Activated naive CD8-positive, alpha-beta T cell treated with anti-CD3 and anti-CD28 coated beads for 36 hours (primary cell): ENCODE measurements around the gene TRPC1. TPM values are rescaled to one million over a fixed set of nuclear protein-coding genes. Genes with fewer than 3 reads are reported as not detected.
"Not testable (repeated sequence)": the region's sequence is repeated elsewhere in the genome, so short reads cannot be mapped to it uniquely, and the experiment has no call there.

Source experiments
- DNase-seq: peaks from one replicate; pipeline ENCODE4 v3.0.0; 2021
- H3K27ac Mint-ChIP-seq: one replicate; pipeline ENCODE4 v1.8.0; 2022; ENCODE audit warnings: mild to moderate bottlenecking, moderate library complexity, mixed read lengths
- H3K27me3 Mint-ChIP-seq: one replicate; pipeline ENCODE4 v1.8.0; 2022; ENCODE audit warnings: mild to moderate bottlenecking, mixed read lengths
- H3K36me3 Mint-ChIP-seq: one replicate; pipeline ENCODE4 v1.8.0; 2021; ENCODE audit warnings: mild to moderate bottlenecking, mixed read lengths
- H3K4me1 Mint-ChIP-seq: one replicate; pipeline ENCODE4 v1.8.0; 2021; ENCODE audit warnings: mixed read lengths
- H3K4me3 Mint-ChIP-seq: one replicate; pipeline ENCODE4 v1.8.0; 2022; ENCODE audit warnings: mild to moderate bottlenecking, moderate library complexity, mixed read lengths
- H3K9me3 Mint-ChIP-seq: one replicate; pipeline ENCODE4 v1.8.0; 2022; ENCODE audit warnings: mixed read lengths
- total RNA-seq, 2 experiments: library from RNA; stranded (reverse); gene quantifications; one replicate each; pipeline ENCODE4 v1.2.3, GENCODE V29; 2021

TRPC1 gene
- total RNA-seq, 2 experiments from 2014 or later: 1.5 to 2.1 TPM

DNA sequence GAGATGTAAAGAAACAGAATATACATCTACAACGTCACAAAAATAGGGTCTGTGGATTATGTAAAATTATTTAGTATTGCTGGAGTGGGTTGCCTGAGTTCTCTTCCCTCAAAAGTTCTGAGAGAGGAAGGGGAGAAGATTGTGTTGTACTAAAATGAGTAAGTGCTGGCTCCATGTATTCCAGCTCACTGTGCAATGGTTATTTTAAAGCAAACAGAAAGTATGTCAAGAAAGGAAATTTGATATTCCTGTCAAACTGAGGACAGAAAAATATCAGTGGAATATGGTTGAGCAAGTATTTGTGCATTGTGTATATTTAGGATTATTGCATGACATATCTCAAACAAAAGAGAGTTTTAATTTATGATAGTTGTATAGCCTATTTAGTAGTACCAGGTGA lies 2.2 kb downstream of the TRPC1 start:
- peaks cover 2% of the 10 kb centered on the region for H3K9me3 Mint-ChIP-seq
- peak overlapping the region; percentile 0 for H3K4me3 Mint-ChIP-seq
- H3K4me1 Mint-ChIP-seq: peaks cover 9% of the 10 kb centered on the region
- H3K27ac Mint-ChIP-seq: no peak overlapping the region
- H3K27me3 Mint-ChIP-seq: peaks cover 28% of the 10 kb centered on the region
- DNase-seq: no peak
- no peaks in the 10 kb centered on the region for H3K36me3 Mint-ChIP-seq

DNA sequence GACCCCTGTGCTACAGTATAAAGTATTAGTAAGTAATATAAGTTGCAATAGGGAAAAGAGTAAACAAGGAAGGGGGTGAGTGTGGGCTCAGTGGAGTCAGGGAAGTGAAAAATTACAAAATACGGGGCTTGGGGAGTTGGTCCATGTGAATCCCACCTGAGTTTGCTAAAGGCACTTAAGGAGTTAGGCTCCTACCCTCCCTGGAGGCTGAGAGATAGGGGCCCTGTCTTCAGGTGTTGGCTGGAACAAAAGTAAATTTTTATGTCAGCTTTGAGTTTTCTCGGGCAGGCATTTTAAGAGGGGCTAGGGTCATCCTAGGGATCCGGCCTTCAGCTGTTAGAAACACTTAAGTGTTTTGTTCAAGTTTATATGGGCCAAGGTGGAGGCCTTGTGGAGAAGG lies 8.2 kb downstream of the TRPC1 start:
- H3K4me3 Mint-ChIP-seq: no peak overlapping the region
- no peaks in the 10 kb centered on the region for H3K27me3 Mint-ChIP-seq
- H3K4me1 Mint-ChIP-seq: no peaks in the 10 kb centered on the region
- H3K27ac Mint-ChIP-seq: no peak overlapping the region
- H3K36me3 Mint-ChIP-seq: peaks cover 2% of the 10 kb centered on the region
- DNase-seq: no peak
- H3K9me3 Mint-ChIP-seq: no peaks in the 10 kb centered on the region

DNA sequence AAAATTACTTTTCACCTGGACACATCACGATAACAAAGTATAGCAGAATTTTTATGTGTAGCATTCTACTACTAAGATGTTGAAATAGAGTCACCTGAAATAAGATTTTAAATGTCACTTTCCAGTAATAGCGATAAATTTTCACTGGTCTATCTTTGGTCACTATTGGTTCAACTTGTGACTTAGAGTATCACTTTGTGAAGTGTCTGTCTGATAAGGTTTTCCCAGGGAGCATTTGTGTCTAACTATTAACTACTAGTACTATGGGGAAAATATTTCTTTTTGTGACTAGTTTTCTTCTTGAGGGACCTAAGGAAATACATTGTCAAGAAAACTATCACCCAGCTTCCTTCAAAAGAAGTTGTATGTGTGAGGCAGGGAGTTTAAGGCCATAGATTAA lies 11.0 kb downstream of the TRPC1 start:
- no peaks in the 10 kb centered on the region for H3K4me1 Mint-ChIP-seq
- no peak overlapping the region for H3K4me3 Mint-ChIP-seq
- no peaks in the 10 kb centered on the region for H3K27me3 Mint-ChIP-seq
- H3K36me3 Mint-ChIP-seq: peaks cover 2% of the 10 kb centered on the region
- no peak overlapping the region for H3K27ac Mint-ChIP-seq
- H3K9me3 Mint-ChIP-seq: no peaks in the 10 kb centered on the region
- no peak for DNase-seq

DNA sequence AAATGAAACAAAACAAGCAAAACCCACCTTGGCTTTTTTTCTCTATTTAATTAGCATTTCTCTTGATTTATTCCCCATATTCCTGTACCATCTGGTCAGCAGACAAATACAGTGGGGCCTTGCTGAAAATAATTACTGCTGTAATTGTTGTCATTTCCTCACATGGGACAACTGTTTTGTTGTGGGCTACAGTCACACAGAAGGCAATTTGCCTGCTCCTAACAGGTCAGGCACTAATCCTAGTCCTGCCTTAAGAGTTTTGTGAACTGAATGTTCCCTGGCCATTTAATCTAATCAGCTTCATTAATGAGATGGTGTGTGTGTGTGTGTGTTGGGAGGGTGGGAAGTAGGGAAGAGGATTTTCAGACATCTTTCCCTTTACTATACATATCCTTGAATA lies 11.6 kb downstream of the TRPC1 start:
- H3K27me3 Mint-ChIP-seq: no peaks in the 10 kb centered on the region
- no peaks in the 10 kb centered on the region for H3K9me3 Mint-ChIP-seq
- H3K27ac Mint-ChIP-seq: no peak overlapping the region
- no peak for DNase-seq
- peaks cover 2% of the 10 kb centered on the region for H3K36me3 Mint-ChIP-seq
- no peaks in the 10 kb centered on the region for H3K4me1 Mint-ChIP-seq
- no peak overlapping the region for H3K4me3 Mint-ChIP-seq

GRCh38 chr3:142738396-142738795 lies 14.6 kb downstream of the TRPC1 start:
- Mint-ChIP-seq H3K9me3 (no peaks in the 10 kb centered on the region), H3K27ac (no peak overlapping the region), H3K4me3 (no peak overlapping the region), H3K36me3 (peaks cover 2% of the 10 kb centered on the region), H3K4me1 (no peaks in the 10 kb centered on the region), H3K27me3 (no peaks in the 10 kb centered on the region)
- DNase-seq: no peak

GRCh38 chr3:142746646-142747045 lies 22.8 kb downstream of the TRPC1 start:
- peaks cover 3% of the 10 kb centered on the region for H3K9me3 Mint-ChIP-seq
- no peaks in the 10 kb centered on the region for H3K27me3 Mint-ChIP-seq
- H3K36me3 Mint-ChIP-seq: peaks cover 11% of the 10 kb centered on the region
- no peak for DNase-seq
- H3K4me3 Mint-ChIP-seq: no peak overlapping the region
- no peaks in the 10 kb centered on the region for H3K4me1 Mint-ChIP-seq
- no peak overlapping the region for H3K27ac Mint-ChIP-seq

DNA sequence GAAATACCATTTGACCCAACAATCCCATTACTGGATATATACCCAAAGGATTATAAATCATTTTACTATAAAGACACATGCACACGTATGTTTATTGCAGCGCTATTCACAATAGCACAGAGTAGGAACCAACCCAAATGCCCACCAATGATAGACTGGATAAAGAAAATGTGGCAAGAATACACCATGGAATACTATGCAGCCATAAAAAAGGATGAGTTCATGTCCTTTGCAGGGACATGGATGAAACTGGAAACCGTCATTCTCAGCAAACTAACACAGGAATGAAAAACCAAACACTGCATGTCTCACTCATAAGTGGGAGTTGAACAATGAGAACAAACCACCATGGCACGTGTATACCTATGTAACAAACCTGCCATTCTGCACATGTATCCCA lies 26.7 kb downstream of the TRPC1 start:
- not testable (repeated sequence) for H3K27me3 Mint-ChIP-seq, H3K4me1 Mint-ChIP-seq, H3K27ac Mint-ChIP-seq, H3K4me3 Mint-ChIP-seq, DNase-seq, H3K9me3 Mint-ChIP-seq
- H3K36me3 Mint-ChIP-seq: peaks cover 11% of the 10 kb centered on the region

GRCh38 chr3:142752605-142753004 lies 28.8 kb downstream of the TRPC1 start:
- H3K36me3 Mint-ChIP-seq: peaks cover 13% of the 10 kb centered on the region
- not testable (repeated sequence) for H3K4me3 Mint-ChIP-seq, H3K9me3 Mint-ChIP-seq, H3K27ac Mint-ChIP-seq, H3K4me1 Mint-ChIP-seq, H3K27me3 Mint-ChIP-seq, DNase-seq

GRCh38 chr3:142754494-142754893 lies 30.7 kb downstream of the TRPC1 start:
- Mint-ChIP-seq H3K9me3 (peaks cover 3% of the 10 kb centered on the region), H3K4me1 (no peaks in the 10 kb centered on the region), H3K36me3 (peaks cover 13% of the 10 kb centered on the region), H3K27ac (no peak overlapping the region), H3K27me3 (no peaks in the 10 kb centered on the region), H3K4me3 (no peak overlapping the region)
- no peak for DNase-seq

- Mint-ChIP-seq H3K36me3 (peaks cover 32% of the 10 kb centered on the region), H3K27ac (no peak overlapping the region), H3K4me1 (no peaks in the 10 kb centered on the region), H3K9me3 (peaks cover 21% of the 10 kb centered on the region), H3K4me3 (no peak overlapping the region), H3K27me3 (no peaks in the 10 kb centered on the region)
- DNase-seq: no peak
Observed at GRCh38 chr3:142768338-142768737, 44.5 kb downstream of the TRPC1 start.

DNA sequence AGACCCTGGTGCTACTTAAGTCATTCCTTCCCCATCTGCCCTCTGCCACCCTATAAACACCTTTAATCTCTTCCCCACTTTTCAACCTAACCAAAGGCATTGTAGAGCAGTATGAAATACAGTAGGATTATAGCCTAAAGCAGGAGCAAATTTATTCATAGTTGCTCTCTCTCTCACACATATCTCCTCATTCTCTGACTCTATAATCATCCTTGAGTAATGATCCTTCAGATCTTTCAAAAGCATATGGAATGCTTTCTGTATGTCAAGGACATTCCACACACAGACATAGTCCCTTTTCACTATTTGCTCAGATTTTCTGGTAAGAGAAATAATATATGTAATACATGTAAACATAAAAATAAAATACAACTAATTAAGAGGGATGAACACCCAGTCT lies 54.1 kb downstream of the TRPC1 start:
- H3K9me3 Mint-ChIP-seq: peaks cover 2% of the 10 kb centered on the region
- H3K4me3 Mint-ChIP-seq: no peak overlapping the region
- no peaks in the 10 kb centered on the region for H3K4me1 Mint-ChIP-seq
- H3K27me3 Mint-ChIP-seq: no peaks in the 10 kb centered on the region
- H3K27ac Mint-ChIP-seq: no peak overlapping the region
- peaks cover 6% of the 10 kb centered on the region for H3K36me3 Mint-ChIP-seq
- DNase-seq: no peak

DNA sequence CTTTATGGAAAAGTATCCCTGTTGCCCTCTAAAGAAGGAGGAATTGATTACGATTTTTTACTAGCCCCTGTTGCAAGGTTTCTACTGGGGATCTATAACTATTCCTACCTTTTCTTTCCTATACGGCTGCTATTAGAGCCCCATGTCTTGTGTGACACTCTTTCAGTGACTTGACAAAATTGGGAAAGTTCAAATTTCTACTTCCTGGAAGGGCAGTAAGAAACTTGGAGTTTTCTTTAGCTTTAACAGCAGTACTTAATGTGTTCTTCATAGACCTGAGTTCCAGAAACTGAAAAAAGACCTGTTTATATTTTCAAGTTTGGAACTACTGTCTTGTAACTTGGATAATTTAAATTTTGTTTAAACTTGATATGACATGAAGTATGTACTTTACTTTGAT lies 54.7 kb downstream of the TRPC1 start:
- no peak for DNase-seq
- Mint-ChIP-seq H3K4me3 (no peak overlapping the region), H3K27me3 (no peaks in the 10 kb centered on the region), H3K36me3 (peaks cover 2% of the 10 kb centered on the region), H3K9me3 (peaks cover 2% of the 10 kb centered on the region), H3K27ac (no peak overlapping the region), H3K4me1 (no peaks in the 10 kb centered on the region)

- Mint-ChIP-seq H3K9me3 (peaks cover 2% of the 10 kb centered on the region), H3K27ac (no peak overlapping the region), H3K4me1 (no peaks in the 10 kb centered on the region), H3K4me3 (no peak overlapping the region), H3K36me3 (peaks cover 2% of the 10 kb centered on the region), H3K27me3 (no peaks in the 10 kb centered on the region)
- DNase-seq: no peak
Observed at GRCh38 chr3:142779591-142779990, 55.8 kb downstream of the TRPC1 start.

GRCh38 chr3:142782616-142783015 lies 58.8 kb downstream of the TRPC1 start:
- Mint-ChIP-seq H3K9me3 (peaks cover 2% of the 10 kb centered on the region), H3K27me3 (no peaks in the 10 kb centered on the region), H3K4me1 (no peaks in the 10 kb centered on the region), H3K27ac (no peak overlapping the region), H3K4me3 (no peak overlapping the region), H3K36me3 (peaks cover 2% of the 10 kb centered on the region)
- DNase-seq: no peak

- DNase-seq: no peak
- Mint-ChIP-seq H3K27ac (no peak overlapping the region), H3K9me3 (peaks cover 2% of the 10 kb centered on the region), H3K4me1 (no peaks in the 10 kb centered on the region), H3K27me3 (no peaks in the 10 kb centered on the region), H3K36me3 (peaks cover 2% of the 10 kb centered on the region), H3K4me3 (no peak overlapping the region)
Observed at GRCh38 chr3:142784228-142784627, 60.4 kb downstream of the TRPC1 start.

- DNase-seq: no peak
- H3K27me3 Mint-ChIP-seq: no peaks in the 10 kb centered on the region
- H3K27ac Mint-ChIP-seq: no peak overlapping the region
- peaks cover 2% of the 10 kb centered on the region for H3K9me3 Mint-ChIP-seq
- H3K36me3 Mint-ChIP-seq: peaks cover 2% of the 10 kb centered on the region
- H3K4me1 Mint-ChIP-seq: no peaks in the 10 kb centered on the region
- no peak overlapping the region for H3K4me3 Mint-ChIP-seq
Observed at GRCh38 chr3:142785996-142786395, 62.2 kb downstream of the TRPC1 start.

DNA sequence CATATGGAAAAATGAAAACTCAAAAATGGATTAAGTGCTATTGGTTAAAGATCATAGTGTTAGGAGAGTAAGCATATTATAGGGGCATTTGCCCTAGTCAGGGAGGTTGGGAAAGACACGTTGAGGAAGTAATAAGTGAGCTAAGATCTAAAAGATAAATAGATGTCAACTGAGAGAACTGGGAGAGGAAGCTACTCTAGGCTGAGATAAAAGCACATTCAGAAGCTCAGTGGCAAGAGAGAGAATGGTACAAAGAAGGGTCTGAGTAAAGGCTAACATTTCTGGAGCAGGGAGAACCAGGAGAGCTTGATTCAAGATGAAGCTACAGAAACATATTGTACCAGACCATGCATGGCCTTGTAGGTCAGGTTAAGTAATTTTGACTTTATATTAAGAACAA lies 63.9 kb downstream of the TRPC1 start:
- Mint-ChIP-seq H3K36me3 (no peaks in the 10 kb centered on the region), H3K27ac (no peak overlapping the region), H3K9me3 (no peaks in the 10 kb centered on the region), H3K4me1 (no peaks in the 10 kb centered on the region), H3K4me3 (no peak overlapping the region), H3K27me3 (no peaks in the 10 kb centered on the region)
- DNase-seq: no peak
